Body of pancreas (tissue), 4 donors: ENCODE results near the gene ADAMTS17. TPM values are rescaled to one million over a fixed set of nuclear protein-coding genes. Genes with fewer than 3 reads are reported as not detected.

ENCODE experiments used
- ATAC-seq: fragments of 150-250 bp; one replicate; pipeline ENCODE4 v1.9.1; 2016
- DNase-seq, 4 donors: peaks; one replicate each; pipeline ENCODE4 v3.0.0-alpha.2; 2019
- H3K27ac ChIP-seq, 4 donors: fragments of 200-600 bp; sonication (generic); 1 replicate in 3 of 4; 2 replicates in 1 of 4; pipeline versions ENCODE4 v1.5.1 to v1.6.1; 2016 to 2019; ENCODE audit warnings: mild to moderate bottlenecking in 1 of 4, mixed read lengths in 1 of 4, moderate library complexity in 1 of 4
- H3K27me3 ChIP-seq, 2 donors: fragments of 200-600 bp; sonication (generic); one replicate each; pipeline ENCODE4 v1.6.0; 2016; ENCODE audit warnings: mild to moderate bottlenecking in 1 of 2
- H3K36me3 ChIP-seq, 2 donors: fragments of 200-600 bp; sonication (generic); replicated peaks in 1 of 2; 2 replicates each; pipeline ENCODE4 v1.5.1; 2016; ENCODE audit warnings: low read depth in 2 of 2; ENCODE audit not compliant: insufficient read depth in 1 of 2
- H3K4me1 ChIP-seq: fragments of 200-600 bp; sonication (generic); one replicate; pipeline ENCODE4 v1.6.0; 2016
- H3K4me3 ChIP-seq, 2 donors: fragments of 200-600 bp; sonication (generic); 1 replicate in 1 of 2; 2 replicates in 1 of 2; pipeline ENCODE4 v1.5.1; 2016 to 2019
- H3K9me3 ChIP-seq, 3 donors: fragments of 200-600 bp; sonication (generic); 1 replicate in 2 of 3; 2 replicates in 1 of 3; pipeline ENCODE4 v1.5.1; 2016
- CTCF ChIP-seq, 7 experiments: fragments of 450-650 bp in 4 of 7; fragments of 200-600 bp in 3 of 7; sonication (generic) in 3 of 7; IDR thresholded peaks; one replicate each; pipeline ENCODE4 v1.5.1; 2016 to 2019; ENCODE audit warnings: antibody characterized with exemption in 7 of 7
- POLR2A ChIP-seq, 3 donors: fragments of 450-650 bp; IDR thresholded peaks; one replicate each; pipeline ENCODE4 v1.6.1; 2016; ENCODE audit warnings: antibody characterized with exemption in 3 of 3, mild to moderate bottlenecking in 2 of 3
- WGBS, 2 donors: methylation state at CpG; one replicate each; pipeline ENCODE4 v1.1.5; 2017; 5-methylcytosine and 5-hydroxymethylcytosine counted together
- intact Hi-C: fragments of 100-400 bp; cut with DNase I; formaldehyde crosslinking; loops from one replicate; pipeline ENCODE4 v1.15.1; 2023
- total RNA-seq, 2 donors: library from RNA; depleted of rRNA; stranded (reverse); fragments of >200 nt; gene quantifications; one replicate each; pipeline ENCODE4 v1.1.0, GENCODE V29; 2016

The ADAMTS17 gene
- total RNA-seq, 2 donors from 2014 or later = 24.6 to 26.0 TPM

GRCh38 chr15:100252359-100252758 lies 89.4 kb downstream of the ADAMTS17 start:
- Histone ChIP-seq H3K36me3 (no peaks in the 10 kb centered on the region), H3K4me3 (no peak overlapping the region), H3K4me1 (peaks cover 11% of the 10 kb centered on the region), H3K9me3 (no peaks in the 10 kb centered on the region), H3K27ac (no peak overlapping the region), H3K27me3 (no peaks in the 10 kb centered on the region)
- TF ChIP-seq POLR2A (IDR thresholded peaks at IDR 0.05) = no peak
- TF ChIP-seq CTCF (IDR thresholded peaks at IDR 0.05) = no peak
- intact Hi-C loops = no loop called here
- no peak for DNase-seq
- no peak for ATAC-seq
- WGBS, 2 donors = 68% methylated on average over 9 of the region's 9 CpGs; no CpG with 5 or more reads in 1 of the 2 donors

- H3K27me3 ChIP-seq = no peaks in the 10 kb centered on the region
- H3K27ac ChIP-seq = no peak overlapping the region
- ATAC-seq = no peak
- H3K4me3 ChIP-seq = no peak overlapping the region
- WGBS, 2 donors = 79 to 80% methylated on average over 10 of the region's 10 CpGs
- no peaks in the 10 kb centered on the region for H3K9me3 ChIP-seq
- no peak for DNase-seq
- peaks cover 11% of the 10 kb centered on the region for H3K4me1 ChIP-seq
- intact Hi-C loops = no loop called here
- no peaks in the 10 kb centered on the region for H3K36me3 ChIP-seq
- no peak for TF ChIP-seq POLR2A (IDR thresholded peaks at IDR 0.05)
- no peak for TF ChIP-seq CTCF (IDR thresholded peaks at IDR 0.05)
These were observed 91.5 kb downstream of the ADAMTS17 start for GRCh38 chr15:100250176-100250800.

- no peak overlapping the region for H3K4me3 ChIP-seq
- H3K9me3 ChIP-seq = no peaks in the 10 kb centered on the region
- ATAC-seq (no peak), DNase-seq (no peak)
- no peak overlapping the region for H3K27ac ChIP-seq
- intact Hi-C loops = no loop called here
- peaks cover 11% of the 10 kb centered on the region for H3K4me1 ChIP-seq
- H3K27me3 ChIP-seq = no peaks in the 10 kb centered on the region
- WGBS, 2 donors = 89 to 95% methylated on average over 5 to 9 of the region's 9 CpGs
- no peaks in the 10 kb centered on the region for H3K36me3 ChIP-seq
- TF ChIP-seq POLR2A (IDR thresholded peaks at IDR 0.05) (no peak), CTCF (IDR thresholded peaks at IDR 0.05) (no peak)
These were observed 92.5 kb downstream of the ADAMTS17 start for GRCh38 chr15:100249096-100249815.

GRCh38 chr15:100248236-100248635 lies 93.5 kb downstream of the ADAMTS17 start:
- H3K36me3 ChIP-seq = no peaks in the 10 kb centered on the region
- H3K27me3 ChIP-seq = no peaks in the 10 kb centered on the region
- H3K4me3 ChIP-seq = no peak overlapping the region
- ATAC-seq (no peak), DNase-seq (no peak)
- no peak overlapping the region for H3K27ac ChIP-seq
- intact Hi-C loops = no loop called here
- peaks cover 11% of the 10 kb centered on the region for H3K4me1 ChIP-seq
- WGBS, 2 donors = 91 to 95% methylated on average over 5 of the region's 5 CpGs
- H3K9me3 ChIP-seq = no peaks in the 10 kb centered on the region
- TF ChIP-seq CTCF (IDR thresholded peaks at IDR 0.05) = no peak
- TF ChIP-seq POLR2A (IDR thresholded peaks at IDR 0.05) = no peak
